ENCODE measurements around the gene EHD4.

EHD4 gene

DNA sequence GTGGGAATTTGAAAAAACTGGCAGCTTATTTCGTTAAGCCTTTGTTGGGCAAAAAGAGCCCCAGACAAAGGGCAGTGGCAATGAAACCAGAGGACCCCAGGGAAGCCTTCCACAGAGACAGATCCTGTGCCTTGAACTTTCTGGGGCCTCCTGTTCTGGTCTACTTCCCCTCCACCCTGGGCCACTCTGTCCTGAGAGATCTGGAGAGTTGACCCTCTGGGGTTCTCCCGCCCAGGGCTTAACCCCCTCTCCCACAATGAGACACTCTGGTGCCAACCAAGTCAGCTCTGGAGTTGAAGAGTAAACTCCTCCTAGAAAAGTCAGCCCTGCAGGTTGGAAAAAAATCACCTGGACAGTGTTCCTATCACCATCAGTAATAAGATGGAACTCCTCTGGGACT, 20.8 kb downstream of the EHD4 start:
- no peak overlapping the region for H3K9ac ChIP-seq (ENCODE audit: low read length)
- no peak overlapping the region for H3K4me3 ChIP-seq (ENCODE audit: low read length)
- H3K9me3 ChIP-seq (replicated peaks; ENCODE audit: insufficient read depth, low read length), result no peaks in the 10 kb centered on the region
- no peak overlapping the region for H3K4me2 ChIP-seq (ENCODE audit: low read depth, low read length)
- no peaks in the 10 kb centered on the region for H3K9me2 ChIP-seq (replicated peaks; ENCODE audit: insufficient read depth, low read length)
- no peaks in the 10 kb centered on the region for H4K20me1 ChIP-seq (ENCODE audit: insufficient read depth, low read length)
- no peaks in the 10 kb centered on the region for H3F3A ChIP-seq (ENCODE audit: insufficient read depth, low read length)
- peaks cover 21% of the 10 kb centered on the region for H3K79me2 ChIP-seq (ENCODE audit: low read length)
- TF ChIP-seq EZH2phosphoT487 (IDR thresholded peaks at IDR 0.05; ENCODE audit: low read length) (no peak), EZH2 (optimal IDR thresholded peaks at IDR 0.05; ENCODE audit: low read depth, low read length) (no peak)
- H3K36me3 ChIP-seq (replicated peaks; ENCODE audit: insufficient read depth, low read length), result no peaks in the 10 kb centered on the region
- H3K4me1 ChIP-seq (ENCODE audit: low read length), result no peaks in the 10 kb centered on the region
- no peaks in the 10 kb centered on the region for H3K27me3 ChIP-seq (replicated peaks; ENCODE audit: insufficient read depth, low read length)
- no peak overlapping the region for H3K27ac ChIP-seq (ENCODE audit: low read length)
- no peak overlapping the region for H2AFZ ChIP-seq (ENCODE audit: low read length)
- no peak for DNase-seq

DNA sequence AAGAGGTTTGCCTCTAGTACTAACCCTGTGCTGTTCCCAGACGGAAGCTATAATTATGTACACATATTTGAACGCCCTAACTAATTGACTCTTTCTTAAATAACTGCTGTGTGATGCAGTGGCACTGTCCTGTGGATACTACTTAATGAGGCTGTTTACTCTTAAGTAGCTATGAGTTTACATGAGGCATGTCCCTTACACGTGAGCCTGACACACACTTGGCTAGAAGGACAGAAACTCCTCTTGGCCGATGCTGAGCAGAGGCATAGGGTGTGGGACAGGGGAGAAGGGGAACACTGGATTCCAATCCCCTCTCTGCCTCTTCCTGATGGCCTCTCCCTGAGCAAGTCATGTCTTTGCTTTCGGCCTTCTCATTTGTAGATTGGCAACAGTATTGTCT, 21.9 kb downstream of the EHD4 start:
- H3K9ac ChIP-seq (ENCODE audit: low read length), result no peak overlapping the region
- H3K27ac ChIP-seq (ENCODE audit: low read length), result no peak overlapping the region
- TF ChIP-seq, protein P1, sequence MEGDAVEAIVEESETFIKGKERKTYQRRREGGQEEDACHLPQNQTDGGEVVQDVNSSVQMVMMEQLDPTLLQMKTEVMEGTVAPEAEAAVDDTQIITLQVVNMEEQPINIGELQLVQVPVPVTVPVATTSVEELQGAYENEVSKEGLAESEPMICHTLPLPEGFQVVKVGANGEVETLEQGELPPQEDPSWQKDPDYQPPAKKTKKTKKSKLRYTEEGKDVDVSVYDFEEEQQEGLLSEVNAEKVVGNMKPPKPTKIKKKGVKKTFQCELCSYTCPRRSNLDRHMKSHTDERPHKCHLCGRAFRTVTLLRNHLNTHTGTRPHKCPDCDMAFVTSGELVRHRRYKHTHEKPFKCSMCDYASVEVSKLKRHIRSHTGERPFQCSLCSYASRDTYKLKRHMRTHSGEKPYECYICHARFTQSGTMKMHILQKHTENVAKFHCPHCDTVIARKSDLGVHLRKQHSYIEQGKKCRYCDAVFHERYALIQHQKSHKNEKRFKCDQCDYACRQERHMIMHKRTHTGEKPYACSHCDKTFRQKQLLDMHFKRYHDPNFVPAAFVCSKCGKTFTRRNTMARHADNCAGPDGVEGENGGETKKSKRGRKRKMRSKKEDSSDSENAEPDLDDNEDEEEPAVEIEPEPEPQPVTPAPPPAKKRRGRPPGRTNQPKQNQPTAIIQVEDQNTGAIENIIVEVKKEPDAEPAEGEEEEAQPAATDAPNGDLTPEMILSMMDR (IDR thresholded peaks at IDR 0.05; ENCODE audit: low read length), result no peak
- TF ChIP-seq EZH2phosphoT487 (IDR thresholded peaks at IDR 0.05; ENCODE audit: low read length) (no peak), EZH2 (optimal IDR thresholded peaks at IDR 0.05; ENCODE audit: low read depth, low read length) (no peak)
- H3K9me3 ChIP-seq (replicated peaks; ENCODE audit: insufficient read depth, low read length), result no peaks in the 10 kb centered on the region
- no peaks in the 10 kb centered on the region for H3K4me1 ChIP-seq (ENCODE audit: low read length)
- H2AFZ ChIP-seq (ENCODE audit: low read length), result no peak overlapping the region
- no peaks in the 10 kb centered on the region for H4K20me1 ChIP-seq (ENCODE audit: insufficient read depth, low read length)
- no peaks in the 10 kb centered on the region for H3F3A ChIP-seq (ENCODE audit: insufficient read depth, low read length)
- H3K79me2 ChIP-seq (ENCODE audit: low read length), result peaks cover 10% of the 10 kb centered on the region
- H3K4me2 ChIP-seq (ENCODE audit: low read depth, low read length), result no peak overlapping the region
- no peak for DNase-seq
- no peaks in the 10 kb centered on the region for H3K9me2 ChIP-seq (replicated peaks; ENCODE audit: insufficient read depth, low read length)
- no peaks in the 10 kb centered on the region for H3K27me3 ChIP-seq (replicated peaks; ENCODE audit: insufficient read depth, low read length)
- no peak overlapping the region for H3K4me3 ChIP-seq (ENCODE audit: low read length)
- no peaks in the 10 kb centered on the region for H3K36me3 ChIP-seq (replicated peaks; ENCODE audit: insufficient read depth, low read length)

DNA sequence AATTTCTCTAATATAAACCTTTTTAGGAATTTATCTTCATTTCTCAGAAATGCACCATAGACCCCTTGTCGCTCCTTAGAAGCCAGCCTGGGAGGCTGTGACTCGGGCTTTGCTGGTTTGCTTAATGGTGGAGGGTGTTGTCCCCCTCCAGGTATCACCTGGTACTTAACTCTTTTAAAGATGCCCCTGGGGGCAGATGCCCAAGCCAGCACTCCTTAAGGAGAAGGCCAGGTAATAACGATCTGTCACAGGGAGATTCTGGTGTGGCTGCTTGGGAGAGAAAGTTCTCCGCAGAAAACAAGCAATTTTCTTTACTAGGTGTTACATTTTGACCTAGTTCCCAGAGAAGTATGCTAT, 22.3 kb downstream of the EHD4 start:
- H4K20me1 ChIP-seq (ENCODE audit: insufficient read depth, low read length), result no peaks in the 10 kb centered on the region
- H3K9me2 ChIP-seq (replicated peaks; ENCODE audit: insufficient read depth, low read length), result no peaks in the 10 kb centered on the region
- no peaks in the 10 kb centered on the region for H3K9me3 ChIP-seq (replicated peaks; ENCODE audit: insufficient read depth, low read length)
- H3K36me3 ChIP-seq (replicated peaks; ENCODE audit: insufficient read depth, low read length), result no peaks in the 10 kb centered on the region
- H3K4me1 ChIP-seq (ENCODE audit: low read length), result no peaks in the 10 kb centered on the region
- no peaks in the 10 kb centered on the region for H3F3A ChIP-seq (ENCODE audit: insufficient read depth, low read length)
- no peak overlapping the region for H2AFZ ChIP-seq (ENCODE audit: low read length)
- no peak overlapping the region for H3K4me3 ChIP-seq (ENCODE audit: low read length)
- H3K79me2 ChIP-seq (ENCODE audit: low read length), result 0 out of 2 replicates have a peak, but pooled peaks cover 6% of the 10 kb centered on the region
- H3K4me2 ChIP-seq (ENCODE audit: low read depth, low read length), result no peak overlapping the region
- no peak overlapping the region for H3K9ac ChIP-seq (ENCODE audit: low read length)
- H3K27ac ChIP-seq (ENCODE audit: low read length), result no peak overlapping the region
- no peak for DNase-seq
- no peaks in the 10 kb centered on the region for H3K27me3 ChIP-seq (replicated peaks; ENCODE audit: insufficient read depth, low read length)
- TF ChIP-seq, protein P1 (IDR thresholded peaks at IDR 0.05; ENCODE audit: low read length), result no peak
- TF ChIP-seq EZH2phosphoT487 (IDR thresholded peaks at IDR 0.05; ENCODE audit: low read length) (no peak), EZH2 (optimal IDR thresholded peaks at IDR 0.05; ENCODE audit: low read depth, low read length) (no peak)

DNA sequence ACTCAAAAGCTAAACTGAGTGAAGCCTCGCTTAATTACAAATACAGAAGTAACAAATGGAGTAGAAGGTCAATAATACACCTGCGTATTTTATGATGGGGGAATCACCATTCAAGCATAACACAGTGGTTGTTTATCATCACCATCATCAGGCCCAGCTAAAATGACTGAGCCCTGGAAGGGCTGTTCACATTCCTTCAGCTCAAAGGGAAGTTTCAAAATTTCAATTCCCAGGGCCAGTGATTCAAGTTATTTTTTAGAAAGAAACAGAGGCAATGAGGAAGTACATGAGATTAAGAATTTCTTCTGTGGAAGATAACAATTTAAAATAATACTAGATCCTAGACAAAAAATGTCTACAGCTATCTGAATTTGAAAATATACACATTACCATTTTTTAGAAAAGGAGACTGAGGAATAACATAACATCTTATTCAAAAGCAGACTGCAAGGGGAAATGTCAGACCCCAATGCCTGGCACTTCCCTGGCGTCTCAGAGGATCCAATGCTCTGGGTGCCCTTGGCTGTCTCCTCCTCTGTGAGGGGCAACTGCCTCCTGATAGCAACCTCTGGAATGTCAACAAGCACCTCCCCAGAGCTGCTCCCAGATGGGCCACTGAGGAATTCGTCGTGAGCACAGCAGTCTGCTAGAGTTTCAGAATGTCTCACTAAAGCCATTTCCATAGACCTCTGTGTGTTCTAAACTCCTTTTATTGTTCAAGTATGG, 22.8 kb downstream of the EHD4 start:
- H3K27ac ChIP-seq (ENCODE audit: low read length), result no peak overlapping the region
- no peak for DNase-seq

More for the DNA sequence above, 22.8 kb downstream of the EHD4 start:
- H3K4me2 ChIP-seq (ENCODE audit: low read depth, low read length), result no peak overlapping the region
- no peak overlapping the region for H2AFZ ChIP-seq (ENCODE audit: low read length)
- H3F3A ChIP-seq (ENCODE audit: insufficient read depth, low read length), result no peaks in the 10 kb centered on the region
- no peaks in the 10 kb centered on the region for H3K36me3 ChIP-seq (replicated peaks; ENCODE audit: insufficient read depth, low read length)
- H3K79me2 ChIP-seq (ENCODE audit: low read length), result 0 out of 2 replicates have a peak, but pooled peaks cover 4% of the 10 kb centered on the region
- H3K9me2 ChIP-seq (replicated peaks; ENCODE audit: insufficient read depth, low read length), result no peaks in the 10 kb centered on the region
- TF ChIP-seq EZH2phosphoT487 (IDR thresholded peaks at IDR 0.05; ENCODE audit: low read length) (no peak), EZH2 (optimal IDR thresholded peaks at IDR 0.05; ENCODE audit: low read depth, low read length) (no peak)
- TF ChIP-seq, protein P1 (IDR thresholded peaks at IDR 0.05; ENCODE audit: low read length), result no peak
- no peaks in the 10 kb centered on the region for H3K4me1 ChIP-seq (ENCODE audit: low read length)
- no peaks in the 10 kb centered on the region for H4K20me1 ChIP-seq (ENCODE audit: insufficient read depth, low read length)
- H3K27me3 ChIP-seq (replicated peaks; ENCODE audit: insufficient read depth, low read length), result no peaks in the 10 kb centered on the region
- H3K4me3 ChIP-seq (ENCODE audit: low read length), result no peak overlapping the region
- no peaks in the 10 kb centered on the region for H3K9me3 ChIP-seq (replicated peaks; ENCODE audit: insufficient read depth, low read length)
- no peak overlapping the region for H3K9ac ChIP-seq (ENCODE audit: low read length)

All from MM.1S (cell line).